ENCODE measurements around the gene COL12A1. TPM values are rescaled to one million over a fixed set of nuclear protein-coding genes. Genes with fewer than 3 reads are reported as not detected.

Gene COL12A1
- total and polyA plus RNA-seq, 9 of the 15 experiments (the other 6 are each of a cell fraction or from before 2014, with no cell fraction given) = 0.11 TPM; not detected in 8

DNA sequence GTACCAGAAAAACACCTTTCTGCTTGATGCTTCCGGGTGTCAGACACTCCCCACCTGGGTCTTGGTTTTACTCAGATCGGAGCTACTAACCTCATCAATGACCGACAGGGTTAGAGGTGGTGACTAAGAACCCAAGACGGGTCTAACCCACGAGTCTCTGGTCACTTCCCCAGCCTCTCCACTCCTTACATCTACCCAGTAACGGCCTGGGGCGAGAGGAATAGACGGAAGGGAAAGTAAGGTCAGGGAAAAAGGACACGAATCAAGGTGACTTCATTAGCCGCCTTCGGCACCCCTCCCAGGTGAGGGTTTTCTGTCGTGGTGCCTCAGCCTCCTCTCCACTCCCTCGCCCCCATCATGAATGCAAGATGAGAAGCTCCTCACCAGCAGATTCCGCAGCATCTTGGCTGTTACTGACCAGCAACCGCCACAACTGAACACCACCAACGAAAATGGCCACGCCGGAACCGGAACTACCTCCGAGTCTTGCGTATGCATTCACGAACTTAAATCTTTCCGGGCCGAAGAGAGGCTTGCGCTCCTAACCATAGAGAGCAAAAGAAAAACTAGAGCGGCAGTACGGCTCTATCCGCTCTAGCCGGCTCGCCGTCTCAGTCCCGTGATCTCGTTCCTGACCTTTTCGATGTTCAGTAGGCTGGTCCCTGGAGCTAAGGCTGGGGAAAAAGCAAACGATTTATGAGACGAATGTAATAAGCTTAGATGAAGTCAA, 37.6 kb upstream of the COL12A1 start, which contains the start of gene COX7A2 (continued):
- 0 out of 2 replicates have a peak, but pooled peaks have one; percentile 26 for TF ChIP-seq MAX (CRISPR knock-in tag; IDR thresholded peaks at IDR 0.05)
- peak; percentile 63; the same call in 1 of the 2 replicates for TF ChIP-seq ZNF584 (CRISPR knock-in tag; IDR thresholded peaks at IDR 0.05; ENCODE audit: low read depth)
- no peak for TF ChIP-seq ZNF699 (CRISPR knock-in tag; IDR thresholded peaks at IDR 0.05; ENCODE audit: insufficient replicate concordance)
- TF ChIP-seq, protein P1, sequence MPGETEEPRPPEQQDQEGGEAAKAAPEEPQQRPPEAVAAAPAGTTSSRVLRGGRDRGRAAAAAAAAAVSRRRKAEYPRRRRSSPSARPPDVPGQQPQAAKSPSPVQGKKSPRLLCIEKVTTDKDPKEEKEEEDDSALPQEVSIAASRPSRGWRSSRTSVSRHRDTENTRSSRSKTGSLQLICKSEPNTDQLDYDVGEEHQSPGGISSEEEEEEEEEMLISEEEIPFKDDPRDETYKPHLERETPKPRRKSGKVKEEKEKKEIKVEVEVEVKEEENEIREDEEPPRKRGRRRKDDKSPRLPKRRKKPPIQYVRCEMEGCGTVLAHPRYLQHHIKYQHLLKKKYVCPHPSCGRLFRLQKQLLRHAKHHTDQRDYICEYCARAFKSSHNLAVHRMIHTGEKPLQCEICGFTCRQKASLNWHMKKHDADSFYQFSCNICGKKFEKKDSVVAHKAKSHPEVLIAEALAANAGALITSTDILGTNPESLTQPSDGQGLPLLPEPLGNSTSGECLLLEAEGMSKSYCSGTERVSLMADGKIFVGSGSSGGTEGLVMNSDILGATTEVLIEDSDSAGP (CRISPR knock-in tag; IDR thresholded peaks at IDR 0.05) = no peak
- TF ChIP-seq KDM2B (CRISPR knock-in tag; IDR thresholded peaks at IDR 0.05) = no peak
- TF ChIP-seq POLR2AphosphoS2 (IDR thresholded peaks at IDR 0.05; ENCODE audit: low read length) = peak; percentile 76; the same call in 1 of the 2 replicates
- peak; percentile 60; the same call in 1 of the 2 replicates for TF ChIP-seq CTBP1 (IDR thresholded peaks at IDR 0.05; ENCODE audit: borderline replicate concordance)
- peak; percentile 91 for TF ChIP-seq PHF20 (IDR thresholded peaks at IDR 0.05; ENCODE audit: partially characterized antibody)
- no peak; the same call in 1 of the 2 replicates for TF ChIP-seq DPF2 (IDR thresholded peaks at IDR 0.05)
- no peak for TF ChIP-seq ZNF253 (CRISPR knock-in tag; conservative IDR thresholded peaks at IDR 0.05)
- TF ChIP-seq CSDE1 (IDR thresholded peaks at IDR 0.05) = no peak
- TF ChIP-seq MEIS2 (IDR thresholded peaks at IDR 0.05; ENCODE audit: partially characterized antibody) = peak; percentile 19
- TF ChIP-seq C11orf30 (IDR thresholded peaks at IDR 0.05; ENCODE audit: low read depth) = peak; percentile 72
- no peak for TF ChIP-seq U2AF1 (optimal IDR thresholded peaks at IDR 0.05; ENCODE audit: low read depth, low read length)
- no peak for TF ChIP-seq DLX4 (CRISPR knock-in tag; IDR thresholded peaks at IDR 0.05)
- no peak for TF ChIP-seq ZNF146 (CRISPR knock-in tag; IDR thresholded peaks at IDR 0.05; ENCODE audit: unreplicated experiment)
- no peak for TF ChIP-seq HES1 (IDR thresholded peaks at IDR 0.05; ENCODE audit: low read depth)
- no peak for TF ChIP-seq PHTF2 (CRISPR knock-in tag; IDR thresholded peaks at IDR 0.05)
- no peak for TF ChIP-seq ZNF311 (CRISPR knock-in tag; IDR thresholded peaks at IDR 0.05)
- no peak for TF ChIP-seq ZFP36 (IDR thresholded peaks at IDR 0.05; ENCODE audit: low read depth, low read length, partially characterized antibody)
- no peak for TF ChIP-seq RBM17 (IDR thresholded peaks at IDR 0.05; ENCODE audit: borderline replicate concordance, low read depth, low read length)
- TF ChIP-seq ZNF354B (CRISPR knock-in tag; IDR thresholded peaks at IDR 0.05) = no peak
- TF ChIP-seq ZNF57 (CRISPR knock-in tag; IDR thresholded peaks at IDR 0.05) = no peak
- no peak for TF ChIP-seq ADNP (tag; IDR thresholded peaks at IDR 0.05)
- no peak for TF ChIP-seq ARHGAP35 (IDR thresholded peaks at IDR 0.05; ENCODE audit: partially characterized antibody)
- TF ChIP-seq ETV5 (CRISPR knock-in tag; IDR thresholded peaks at IDR 0.05; ENCODE audit: low read depth) = peak; percentile 74
- no peak for TF ChIP-seq HEY1 (CRISPR knock-in tag; IDR thresholded peaks at IDR 0.05; ENCODE audit: borderline replicate concordance)

Data from K562 (cell line).